GM13977 (cell line): ENCODE data around the gene TSHZ1.

Source experiments
- DNase-seq: peaks from one replicate; pipeline ENCODE4 v3.0.0; 2012; ENCODE audit warnings: low spot score
- in situ Hi-C: fragments of 300-500 bp; cut with MboI; formaldehyde crosslinking; loops from one replicate; pipeline ENCODE4 v1.12.0; 2022; ENCODE audit warnings: low sequenced_read_pairs, low pct_unique_long_range_greater_than_20kb, mixed read lengths, inconsistent platforms; ENCODE audit not compliant: unreplicated experiment
- TF ChIP-seq, protein P1 (sequence below): IDR thresholded peaks from 2 replicates; pipeline ENCODE4 v1.5.1; 2012; ENCODE audit warnings: mild to moderate bottlenecking, control low read depth; ENCODE audit not compliant: insufficient read depth; ENCODE audit errors: extremely low read depth, missing control alignments

The TSHZ1 gene

DNA sequence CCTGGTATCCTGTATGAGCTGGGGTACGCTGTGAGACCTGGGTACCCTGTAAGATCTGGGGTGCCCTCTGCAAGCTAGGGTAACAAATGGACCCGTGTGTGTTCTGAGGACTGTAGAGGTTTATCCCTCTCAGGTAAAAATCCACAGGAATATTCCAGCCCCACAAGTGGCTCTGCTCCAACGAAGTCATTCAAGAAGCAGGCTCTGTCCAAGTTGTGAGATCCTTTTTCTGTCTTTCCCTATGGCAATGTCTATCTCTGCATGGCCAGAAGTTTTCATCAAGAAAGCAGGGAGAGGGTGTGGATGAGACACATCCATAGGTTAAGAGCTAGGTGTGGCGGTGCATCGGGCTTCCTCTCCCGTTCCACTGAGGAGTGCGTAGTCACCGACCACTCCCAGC, 44.7 kb upstream of the TSHZ1 start:
- no peak for DNase-seq
- in situ Hi-C loops: no loop called here
- TF ChIP-seq, protein P1, sequence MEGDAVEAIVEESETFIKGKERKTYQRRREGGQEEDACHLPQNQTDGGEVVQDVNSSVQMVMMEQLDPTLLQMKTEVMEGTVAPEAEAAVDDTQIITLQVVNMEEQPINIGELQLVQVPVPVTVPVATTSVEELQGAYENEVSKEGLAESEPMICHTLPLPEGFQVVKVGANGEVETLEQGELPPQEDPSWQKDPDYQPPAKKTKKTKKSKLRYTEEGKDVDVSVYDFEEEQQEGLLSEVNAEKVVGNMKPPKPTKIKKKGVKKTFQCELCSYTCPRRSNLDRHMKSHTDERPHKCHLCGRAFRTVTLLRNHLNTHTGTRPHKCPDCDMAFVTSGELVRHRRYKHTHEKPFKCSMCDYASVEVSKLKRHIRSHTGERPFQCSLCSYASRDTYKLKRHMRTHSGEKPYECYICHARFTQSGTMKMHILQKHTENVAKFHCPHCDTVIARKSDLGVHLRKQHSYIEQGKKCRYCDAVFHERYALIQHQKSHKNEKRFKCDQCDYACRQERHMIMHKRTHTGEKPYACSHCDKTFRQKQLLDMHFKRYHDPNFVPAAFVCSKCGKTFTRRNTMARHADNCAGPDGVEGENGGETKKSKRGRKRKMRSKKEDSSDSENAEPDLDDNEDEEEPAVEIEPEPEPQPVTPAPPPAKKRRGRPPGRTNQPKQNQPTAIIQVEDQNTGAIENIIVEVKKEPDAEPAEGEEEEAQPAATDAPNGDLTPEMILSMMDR: no peak

DNA sequence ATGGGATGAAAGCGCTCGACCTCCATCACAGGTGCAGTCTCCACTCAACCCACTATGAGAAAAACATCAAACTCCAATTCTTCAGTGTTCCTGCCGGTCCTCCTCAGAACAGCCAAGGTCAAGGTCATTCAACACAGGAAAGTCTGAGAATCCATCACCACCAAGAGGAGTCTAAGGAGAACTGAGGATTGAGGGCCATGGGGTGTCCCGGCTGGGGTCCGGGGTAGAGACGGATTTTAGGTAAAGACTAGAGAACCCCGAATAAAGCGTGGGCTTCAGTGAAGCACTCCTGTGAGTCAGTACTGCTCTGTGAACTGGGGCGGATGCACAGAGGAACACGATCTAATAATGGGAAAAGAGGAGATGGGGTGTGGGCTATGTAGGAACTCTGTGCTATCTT, 43.5 kb upstream of the TSHZ1 start:
- TF ChIP-seq, protein P1: no peak
- in situ Hi-C loops: no loop called here
- no peak for DNase-seq

DNA sequence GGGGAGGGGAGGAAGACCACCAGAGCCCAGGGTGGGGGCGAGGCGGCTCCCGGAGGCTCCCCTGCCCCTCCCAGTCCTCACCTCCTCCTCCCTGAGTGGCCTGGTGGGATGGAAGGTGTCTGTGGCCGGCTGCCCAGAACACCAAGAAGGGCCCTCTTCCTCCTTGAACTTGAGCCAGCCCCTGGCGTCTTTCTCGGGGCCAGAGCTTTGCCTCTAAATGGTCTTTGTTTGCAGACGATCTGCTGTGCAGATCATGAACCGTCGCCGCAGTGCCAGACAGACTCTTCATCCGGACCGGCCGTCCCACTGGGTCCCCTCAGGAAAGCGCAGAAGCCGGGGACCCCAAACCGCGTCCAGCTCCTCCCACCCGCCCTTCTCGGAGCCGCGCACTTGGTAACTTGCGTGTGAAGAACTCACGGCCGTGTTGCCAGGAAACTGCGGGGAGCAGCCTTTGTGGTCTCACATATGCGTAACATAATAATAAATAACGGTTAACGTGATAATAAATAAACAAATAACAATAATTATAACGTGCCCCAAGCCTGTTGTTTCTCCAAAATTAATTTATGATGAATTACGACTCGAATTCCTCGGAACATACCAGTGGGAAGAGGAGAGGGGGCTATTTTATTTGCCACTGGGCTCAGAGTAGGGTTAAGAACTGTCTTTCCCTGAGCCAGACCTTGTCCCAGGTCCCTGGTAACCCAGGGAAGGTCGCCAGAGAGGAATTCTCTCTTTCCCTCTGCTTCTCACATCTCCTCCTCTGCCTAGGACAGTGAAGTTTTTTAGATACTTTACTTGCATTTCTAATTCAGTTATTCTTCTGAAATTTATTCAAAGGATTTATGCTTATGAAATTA, 42.6 kb upstream of the TSHZ1 start:
- DNase-seq: no peak
- in situ Hi-C loops: no loop called here
- TF ChIP-seq, protein P1: no peak

DNA sequence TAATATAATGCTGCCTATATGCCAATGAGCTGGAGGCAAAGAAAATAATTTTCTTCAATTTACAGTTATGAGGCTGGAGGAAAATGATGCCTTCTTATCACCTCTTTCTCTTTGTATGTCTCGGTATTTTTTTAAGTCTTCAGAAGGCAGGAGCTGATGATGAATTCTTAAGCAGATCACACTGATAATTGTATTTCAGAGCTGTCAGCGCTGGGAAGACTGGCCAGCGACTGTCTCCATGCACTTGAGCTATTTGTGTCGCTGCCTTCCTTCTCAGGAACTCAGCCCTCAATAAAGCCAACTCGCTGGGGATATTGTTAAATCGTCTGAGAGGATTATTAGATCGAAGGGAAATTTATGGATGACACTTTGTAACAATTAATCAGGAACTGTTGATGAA, 42.0 kb upstream of the TSHZ1 start:
- in situ Hi-C loops: no loop called here
- no peak for DNase-seq
- TF ChIP-seq, protein P1: no peak

DNA sequence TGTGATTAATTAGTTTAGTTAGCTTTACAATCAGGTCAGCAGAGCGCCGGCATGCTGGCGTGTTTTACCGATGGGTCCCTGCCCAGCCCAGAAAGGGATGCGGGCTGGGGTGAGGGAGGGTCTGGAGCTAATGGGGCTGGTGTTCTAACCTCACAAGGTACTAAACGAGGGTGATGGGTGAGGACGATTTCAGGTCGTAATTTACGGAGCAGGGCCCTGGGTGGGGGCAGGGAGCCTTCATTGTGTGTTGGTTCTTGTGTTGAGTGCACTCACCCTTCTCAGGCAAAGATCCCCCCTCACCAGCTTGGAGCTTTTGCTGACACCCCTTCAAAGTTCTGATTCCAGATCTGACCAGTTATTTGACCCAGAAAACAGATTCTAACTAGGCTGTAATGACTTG, 41.2 kb upstream of the TSHZ1 start:
- TF ChIP-seq, protein P1: no peak
- in situ Hi-C loops: no loop called here
- DNase-seq: no peak

DNA sequence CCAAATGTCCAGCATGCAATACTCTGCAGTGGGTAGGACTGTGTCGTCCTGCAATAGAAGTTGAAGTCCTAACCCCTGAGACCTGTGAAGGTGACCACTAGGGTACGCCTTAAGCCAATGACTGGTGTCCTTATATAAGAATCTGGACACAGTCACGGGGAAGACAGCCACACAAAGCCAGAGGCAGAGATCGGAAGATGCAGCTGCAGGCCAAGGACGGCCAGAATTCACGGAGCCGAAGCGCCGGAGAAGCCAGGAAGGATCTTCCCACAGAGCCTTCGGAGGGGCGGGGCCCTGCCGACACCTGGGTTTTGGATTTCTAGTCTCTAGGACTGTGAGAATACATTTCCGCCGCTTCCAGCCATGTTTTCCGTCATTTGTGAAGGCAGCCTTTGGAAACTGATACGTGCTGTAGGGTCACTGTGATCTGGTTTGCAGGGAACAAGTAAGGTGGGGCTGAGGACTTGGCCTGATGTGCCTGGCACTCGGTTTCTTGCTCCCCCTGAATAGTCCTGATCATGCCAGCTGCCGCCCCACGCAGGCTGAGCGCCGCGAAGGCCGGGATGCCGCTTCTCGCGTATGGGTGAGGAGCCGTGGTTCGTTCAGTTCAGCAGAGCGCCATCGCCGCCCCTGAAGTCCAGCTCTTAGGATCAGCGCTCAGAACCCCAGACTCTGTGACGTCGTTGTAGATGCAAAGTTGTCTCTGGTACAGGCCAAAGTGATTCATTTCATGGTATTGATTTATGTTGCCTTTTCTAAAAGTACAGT, 40.4 kb upstream of the TSHZ1 start:
- in situ Hi-C loops: no loop called here

More for the DNA sequence above, 40.4 kb upstream of the TSHZ1 start:
- TF ChIP-seq, protein P1: no peak
- DNase-seq: no peak
